Fibroblast of peridontal ligament (primary cell): ENCODE results near the gene DOCK11.

Experiments used
- DNase-seq: peaks from one replicate; pipeline ENCODE4 v3.0.0-alpha.2; 2010; ENCODE audit errors: extremely low read depth

Gene DOCK11

DNA sequence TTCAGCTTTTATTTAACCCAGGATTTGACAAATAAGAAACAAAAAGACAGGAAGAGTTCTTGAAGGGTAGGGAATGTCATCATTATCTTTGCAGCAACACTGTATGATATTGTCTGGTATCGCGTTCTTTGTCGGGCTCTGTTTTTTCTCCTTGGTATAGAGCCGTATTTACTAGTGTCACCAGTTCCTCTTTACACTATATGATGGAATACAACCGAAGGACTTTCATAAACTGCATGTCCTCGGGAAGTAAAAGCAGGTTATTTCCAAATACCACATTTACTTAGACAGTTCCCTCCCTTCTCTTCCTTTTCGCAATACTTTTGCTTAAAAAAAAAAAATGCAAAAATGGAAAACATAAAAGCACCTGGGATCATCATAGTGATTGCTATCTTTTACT lies 135.2 kb downstream of the DOCK11 start:
- no peak for DNase-seq

DNA sequence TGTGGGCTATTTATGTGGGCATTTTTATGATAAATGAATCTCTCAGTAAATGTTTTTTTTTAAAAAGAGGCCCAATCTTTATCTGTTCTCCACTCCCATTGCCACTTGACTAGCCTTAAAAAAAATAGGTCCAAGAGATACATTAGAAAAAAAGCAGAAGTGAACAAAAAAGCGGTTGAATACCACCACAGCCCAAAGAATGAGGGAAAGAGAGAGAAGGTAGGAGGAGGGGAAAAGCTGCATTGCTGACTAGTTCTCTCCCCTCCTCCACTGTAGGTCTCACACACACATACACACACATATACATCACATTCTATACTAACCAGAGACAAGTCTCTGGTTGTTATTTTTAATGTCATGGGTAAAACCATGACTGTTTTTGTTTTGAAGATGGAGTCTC lies 136.0 kb downstream of the DOCK11 start:
- DNase-seq = no peak

GRCh38 chrX:118632862-118633261 lies 137.2 kb downstream of the DOCK11 start:
- no peak for DNase-seq

- DNase-seq = no peak
These were observed 137.9 kb downstream of the DOCK11 start for GRCh38 chrX:118633530-118633929.

GRCh38 chrX:118634336-118634735 lies 138.7 kb downstream of the DOCK11 start:
- no peak for DNase-seq

DNA sequence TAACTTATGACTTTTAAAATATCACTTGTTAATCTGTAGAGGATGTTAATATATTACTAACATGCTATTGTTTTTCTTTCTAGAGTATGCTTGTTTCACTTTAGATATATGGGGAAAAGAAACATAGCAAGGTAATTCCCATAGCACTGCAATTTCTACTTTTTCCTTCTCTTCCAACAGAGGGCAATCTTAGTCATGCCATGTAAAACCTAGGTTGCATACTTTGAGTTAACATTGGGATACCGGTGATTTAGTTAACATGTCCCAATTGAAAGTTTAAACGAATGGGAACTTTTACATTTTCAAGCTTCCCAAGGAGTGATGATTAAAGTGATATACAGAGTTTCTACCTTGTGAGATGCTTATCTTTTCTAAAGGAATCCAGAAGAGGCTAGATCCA lies 142.4 kb downstream of the DOCK11 start:
- peak; percentile 13 for DNase-seq

DNA sequence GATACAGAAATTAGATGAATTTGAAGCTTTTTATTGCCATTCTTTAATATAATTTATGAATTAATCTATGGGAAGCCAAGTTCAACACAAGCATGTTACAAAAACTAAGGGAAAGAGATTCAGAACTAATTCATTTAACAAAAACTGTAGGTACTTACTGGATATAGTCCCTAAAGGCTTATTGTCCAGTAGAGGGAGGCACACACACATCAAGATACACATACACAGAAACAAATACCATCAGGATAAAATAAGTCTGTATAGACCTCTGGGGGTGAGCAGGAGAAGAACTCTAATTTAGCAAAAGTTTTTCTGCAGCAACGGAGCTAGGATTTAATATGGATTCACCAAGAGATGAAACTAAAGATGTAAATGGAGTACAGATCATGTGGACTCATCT lies 148.8 kb downstream of the DOCK11 start:
- peak; percentile 71 for DNase-seq

DNA sequence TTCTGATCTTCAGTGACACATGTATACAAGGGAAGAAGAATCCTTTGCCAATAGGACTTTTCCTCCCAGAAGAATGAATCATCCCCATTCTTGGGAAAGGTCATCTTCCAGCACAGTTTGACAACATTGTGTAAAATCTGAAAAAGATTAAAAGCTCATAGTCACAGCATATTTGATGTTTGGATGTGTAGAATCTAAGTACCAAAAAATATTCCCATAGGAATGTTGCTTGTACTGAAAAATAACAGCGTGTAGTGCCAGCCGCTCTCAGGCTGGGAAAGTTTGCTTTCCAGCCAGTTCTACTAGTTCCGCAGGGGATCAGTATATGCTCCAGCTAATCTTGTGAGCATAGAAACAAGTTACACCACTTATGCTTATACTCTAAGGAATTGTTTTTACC lies 157.1 kb downstream of the DOCK11 start:
- DNase-seq = peak; percentile 78

- no peak for DNase-seq
These were observed 158.7 kb downstream of the DOCK11 start for GRCh38 chrX:118654331-118654730.

DNA sequence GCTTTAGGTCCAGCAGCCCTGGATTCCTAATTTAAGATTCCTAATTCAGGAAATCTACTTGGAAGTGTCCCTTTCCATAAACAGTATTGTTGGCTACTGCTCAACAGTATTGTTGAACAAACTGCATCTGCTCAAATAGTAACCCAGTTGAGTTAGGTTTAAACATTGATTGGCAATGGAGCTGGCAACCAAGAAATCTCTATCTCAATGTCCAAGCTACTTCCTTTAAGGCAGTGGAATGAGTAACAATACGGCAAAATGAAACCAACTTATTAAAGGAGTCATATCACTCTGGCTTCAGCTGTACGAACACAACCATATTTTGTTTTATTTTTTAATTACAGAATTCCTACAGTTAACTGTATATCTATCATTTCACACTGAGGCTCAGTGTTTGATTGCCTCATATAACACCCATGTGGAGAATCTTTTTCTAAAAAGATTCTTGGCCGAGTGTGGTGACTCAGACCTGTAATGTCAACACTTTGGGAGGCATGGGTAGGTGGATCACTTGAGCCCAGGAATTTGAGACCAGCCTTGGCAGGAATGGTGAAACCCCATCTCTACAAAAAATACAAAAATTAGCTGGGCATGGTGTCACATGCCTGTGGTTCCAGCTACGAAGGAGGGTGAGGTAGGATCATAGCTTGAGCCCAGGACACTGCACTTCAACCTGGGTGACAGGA lies 160.1 kb downstream of the DOCK11 start:
- peak; percentile 77 for DNase-seq

GRCh38 chrX:118657413-118657812 lies 161.8 kb downstream of the DOCK11 start:
- DNase-seq = no peak

DNA sequence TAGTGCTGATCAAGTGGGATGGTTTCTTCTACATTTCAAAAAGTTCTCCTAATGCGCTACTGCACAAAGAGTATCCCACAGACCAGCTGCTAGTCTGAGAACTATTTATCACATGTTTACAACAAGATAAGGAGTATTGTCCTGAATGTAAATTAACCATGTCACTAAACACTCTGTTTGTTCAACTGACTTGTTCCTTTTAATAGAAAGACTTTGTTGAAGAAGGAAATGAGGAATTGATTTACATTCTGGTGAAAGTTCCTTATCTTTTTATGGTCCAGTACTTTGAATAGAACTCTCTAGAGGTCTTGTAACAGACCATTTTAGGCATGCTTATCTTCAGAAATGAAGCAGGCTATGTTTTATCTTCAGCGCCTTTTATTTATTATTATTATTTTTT lies 164.5 kb downstream of the DOCK11 start:
- DNase-seq = no peak

- DNase-seq = no peak
These were observed 169.6 kb downstream of the DOCK11 start for GRCh38 chrX:118665204-118665603.

- peak; percentile 4 for DNase-seq
These were observed 170.9 kb downstream of the DOCK11 start for GRCh38 chrX:118666521-118666920.

- no peak for DNase-seq
These were observed 173.8 kb downstream of the DOCK11 start for GRCh38 chrX:118669435-118669834.

GRCh38 chrX:118675326-118675965 lies 179.8 kb downstream of the DOCK11 start:
- DNase-seq = no peak

- DNase-seq = no peak
These were observed 180.3 kb downstream of the DOCK11 start for GRCh38 chrX:118675966-118676349.

- DNase-seq = no peak
These were observed 181.7 kb downstream of the DOCK11 start for GRCh38 chrX:118677318-118677717.

- DNase-seq = no peak
These were observed 183.7 kb downstream of the DOCK11 start for GRCh38 chrX:118679290-118679689.

DNA sequence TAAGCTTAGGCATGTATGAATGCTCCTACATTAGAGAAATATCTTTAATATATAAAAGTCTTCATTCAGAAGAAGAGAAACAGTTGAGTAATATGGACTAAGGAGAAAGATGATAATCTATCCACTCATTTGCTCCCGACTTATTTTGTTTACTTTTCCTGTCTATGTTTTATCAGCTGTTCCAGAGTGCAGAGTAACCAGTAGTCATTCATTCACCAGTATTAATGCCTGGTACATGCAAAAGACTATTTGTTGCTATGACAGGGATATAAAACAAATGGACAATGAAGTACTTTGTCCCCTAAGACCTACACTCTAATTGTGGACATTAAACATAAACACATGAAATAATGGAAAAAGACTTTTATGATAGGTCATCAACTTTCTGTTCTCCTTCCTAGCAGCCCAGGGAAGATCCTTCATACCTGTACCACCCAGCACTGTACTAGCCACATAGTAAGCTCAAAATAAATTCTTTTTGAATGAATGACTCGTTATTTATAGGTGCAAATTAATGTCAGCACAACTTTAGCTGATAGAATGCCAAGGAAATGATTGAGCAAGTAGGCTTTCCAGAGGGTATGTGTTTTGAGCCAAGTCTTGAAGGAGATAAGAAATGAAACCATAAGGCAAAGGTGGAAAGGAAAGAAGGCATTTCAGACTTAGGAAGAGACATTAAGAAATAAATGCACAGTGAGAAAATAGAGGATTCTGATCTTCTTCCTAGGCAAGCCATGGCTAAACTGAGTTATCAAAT lies 186.8 kb downstream of the DOCK11 start:
- no peak for DNase-seq

DNA sequence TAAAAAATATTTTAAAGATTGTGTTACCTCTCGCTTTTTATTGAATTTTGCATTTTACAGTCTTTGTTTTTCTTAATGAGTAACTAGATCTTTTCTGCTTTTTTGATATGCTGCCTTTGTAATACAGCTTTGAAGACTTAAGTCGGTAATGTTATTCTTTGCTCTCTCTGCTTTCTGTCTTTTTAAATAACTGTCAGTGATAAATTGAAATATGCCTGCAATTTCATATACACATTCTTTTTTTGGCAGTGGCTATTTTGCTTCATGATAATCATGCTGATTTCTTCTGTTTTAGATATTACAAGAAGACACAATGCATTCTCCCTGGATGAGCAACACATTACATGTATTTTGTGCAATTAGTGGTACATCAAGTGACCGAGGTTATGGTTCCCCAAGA lies 189.8 kb downstream of the DOCK11 start:
- DNase-seq = no peak

- DNase-seq = no peak
These were observed 193.3 kb downstream of the DOCK11 start for GRCh38 chrX:118688935-118689334.

- no peak for DNase-seq
These were observed 198.2 kb downstream of the DOCK11 start for GRCh38 chrX:118693843-118694242.
